NB4 (cell line): ENCODE data around the gene PPP3R1.

Source experiments
- CTCF ChIP-seq: IDR thresholded peaks from one replicate; pipeline ENCODE4 v1.5.1; 2012; ENCODE audit warnings: low read depth, low read length
- MYC ChIP-seq: IDR thresholded peaks from 2 replicates; pipeline ENCODE4 v1.6.1; 2011; ENCODE audit warnings: low read depth, low read length
- POLR2A ChIP-seq: IDR thresholded peaks from 2 replicates; pipeline ENCODE4 v1.6.1; 2011; ENCODE audit warnings: mild to moderate bottlenecking; ENCODE audit not compliant: insufficient read length; ENCODE audit errors: extremely low read depth

GRCh38 chr2:68155618-68156017, 96.7 kb downstream of the PPP3R1 start:
- TF ChIP-seq CTCF (no peak), MYC (no peak), POLR2A (no peak)
